Cardiac muscle cell (in vitro differentiated cells and primary cell): ENCODE data around the gene SPECC1. TPM values are rescaled to one million over a fixed set of nuclear protein-coding genes. Genes with fewer than 3 reads are reported as not detected.
"Not testable (repeated sequence)": the region's sequence is repeated elsewhere in the genome, so short reads cannot be mapped to it uniquely, and the experiment has no call there.

ENCODE experiments used
- DNase-seq, 2 donors: peaks; one replicate each; pipeline versions ENCODE4 v3.0.0 to v3.0.0-alpha.2; 2010 to 2017; ENCODE audit warnings: low read depth in 1 of 2, low spot score in 1 of 2
- H3K27ac ChIP-seq: fragments of 200-600 bp; sonication (generic); 2 replicates; pipeline ENCODE4 v1.5.1; 2016
- H3K27me3 ChIP-seq: fragments of 200-600 bp; sonication (generic); 2 replicates; pipeline ENCODE4 v1.6.0; 2016; ENCODE audit warnings: control low read depth
- H3K36me3 ChIP-seq: fragments of 200-600 bp; sonication (generic); 2 replicates; pipeline ENCODE4 v1.5.1; 2016; ENCODE audit warnings: control low read depth
- H3K4me1 ChIP-seq: fragments of 200-600 bp; sonication (generic); 2 replicates; pipeline ENCODE4 v1.8.1; 2017; ENCODE audit warnings: low read depth, mild to moderate bottlenecking, mixed run types
- H3K4me3 ChIP-seq: fragments of 200-600 bp; sonication (generic); 2 replicates; pipeline ENCODE4 v1.5.1; 2016; ENCODE audit warnings: mild to moderate bottlenecking
- H3K9me3 ChIP-seq: fragments of 200-600 bp; sonication (generic); 2 replicates; pipeline ENCODE4 v1.5.1; 2017; ENCODE audit warnings: low read depth, mild to moderate bottlenecking, control low read depth
- polyA plus RNA-seq: library from polyadenylated mRNA; unstranded; fragments of >200 nt; fragmentation: Nextera tagmentation; extraction: Ambion mirVana; gene quantifications from 2 replicates; pipeline ENCODE4 v1.2.1, GENCODE V29; 2016
- total RNA-seq: library from RNA; depleted of rRNA; stranded (reverse); fragments of >200 nt; gene quantifications from 2 replicates; pipeline ENCODE4 v1.2.3, GENCODE V29; 2016
- TF ChIP-seq, protein P1 (sequence below): IDR thresholded peaks from 2 replicates; pipeline ENCODE4 v1.5.1; 2012; ENCODE audit warnings: low read depth, mild to moderate bottlenecking, low read length

Gene SPECC1
- total and polyA plus RNA-seq, 2 experiments from 2014 or later: 13.6 to 48.7 TPM

DNA sequence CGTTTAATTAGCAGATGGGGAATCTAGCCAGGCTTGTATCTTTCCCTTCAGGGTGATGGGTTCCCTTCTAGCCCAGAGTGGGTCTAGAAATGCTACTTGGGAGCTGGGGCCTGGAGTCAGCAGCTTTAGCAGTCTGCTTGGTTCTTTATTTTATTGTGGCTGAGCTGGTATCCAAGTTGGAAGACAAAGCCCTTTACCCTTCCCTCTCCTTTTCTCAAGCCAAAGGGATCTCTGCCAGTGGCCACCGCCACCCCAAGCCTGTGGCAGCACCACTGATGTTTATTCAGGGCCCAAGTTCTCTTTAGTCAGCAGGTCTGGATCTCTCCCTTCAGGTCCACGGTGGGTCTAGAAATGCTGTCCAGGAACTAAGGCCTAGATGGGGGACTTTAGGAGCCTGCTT is 215.2 kb downstream of the SPECC1 start:
- DNase-seq: no peak
- Histone ChIP-seq H3K36me3 (no peaks in the 10 kb centered on the region), H3K27ac (no peak overlapping the region), H3K9me3 (no peaks in the 10 kb centered on the region), H3K27me3 (no peaks in the 10 kb centered on the region), H3K4me3 (no peak overlapping the region), H3K4me1 (no peaks in the 10 kb centered on the region)
- TF ChIP-seq, protein P1, sequence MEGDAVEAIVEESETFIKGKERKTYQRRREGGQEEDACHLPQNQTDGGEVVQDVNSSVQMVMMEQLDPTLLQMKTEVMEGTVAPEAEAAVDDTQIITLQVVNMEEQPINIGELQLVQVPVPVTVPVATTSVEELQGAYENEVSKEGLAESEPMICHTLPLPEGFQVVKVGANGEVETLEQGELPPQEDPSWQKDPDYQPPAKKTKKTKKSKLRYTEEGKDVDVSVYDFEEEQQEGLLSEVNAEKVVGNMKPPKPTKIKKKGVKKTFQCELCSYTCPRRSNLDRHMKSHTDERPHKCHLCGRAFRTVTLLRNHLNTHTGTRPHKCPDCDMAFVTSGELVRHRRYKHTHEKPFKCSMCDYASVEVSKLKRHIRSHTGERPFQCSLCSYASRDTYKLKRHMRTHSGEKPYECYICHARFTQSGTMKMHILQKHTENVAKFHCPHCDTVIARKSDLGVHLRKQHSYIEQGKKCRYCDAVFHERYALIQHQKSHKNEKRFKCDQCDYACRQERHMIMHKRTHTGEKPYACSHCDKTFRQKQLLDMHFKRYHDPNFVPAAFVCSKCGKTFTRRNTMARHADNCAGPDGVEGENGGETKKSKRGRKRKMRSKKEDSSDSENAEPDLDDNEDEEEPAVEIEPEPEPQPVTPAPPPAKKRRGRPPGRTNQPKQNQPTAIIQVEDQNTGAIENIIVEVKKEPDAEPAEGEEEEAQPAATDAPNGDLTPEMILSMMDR: no peak

DNA sequence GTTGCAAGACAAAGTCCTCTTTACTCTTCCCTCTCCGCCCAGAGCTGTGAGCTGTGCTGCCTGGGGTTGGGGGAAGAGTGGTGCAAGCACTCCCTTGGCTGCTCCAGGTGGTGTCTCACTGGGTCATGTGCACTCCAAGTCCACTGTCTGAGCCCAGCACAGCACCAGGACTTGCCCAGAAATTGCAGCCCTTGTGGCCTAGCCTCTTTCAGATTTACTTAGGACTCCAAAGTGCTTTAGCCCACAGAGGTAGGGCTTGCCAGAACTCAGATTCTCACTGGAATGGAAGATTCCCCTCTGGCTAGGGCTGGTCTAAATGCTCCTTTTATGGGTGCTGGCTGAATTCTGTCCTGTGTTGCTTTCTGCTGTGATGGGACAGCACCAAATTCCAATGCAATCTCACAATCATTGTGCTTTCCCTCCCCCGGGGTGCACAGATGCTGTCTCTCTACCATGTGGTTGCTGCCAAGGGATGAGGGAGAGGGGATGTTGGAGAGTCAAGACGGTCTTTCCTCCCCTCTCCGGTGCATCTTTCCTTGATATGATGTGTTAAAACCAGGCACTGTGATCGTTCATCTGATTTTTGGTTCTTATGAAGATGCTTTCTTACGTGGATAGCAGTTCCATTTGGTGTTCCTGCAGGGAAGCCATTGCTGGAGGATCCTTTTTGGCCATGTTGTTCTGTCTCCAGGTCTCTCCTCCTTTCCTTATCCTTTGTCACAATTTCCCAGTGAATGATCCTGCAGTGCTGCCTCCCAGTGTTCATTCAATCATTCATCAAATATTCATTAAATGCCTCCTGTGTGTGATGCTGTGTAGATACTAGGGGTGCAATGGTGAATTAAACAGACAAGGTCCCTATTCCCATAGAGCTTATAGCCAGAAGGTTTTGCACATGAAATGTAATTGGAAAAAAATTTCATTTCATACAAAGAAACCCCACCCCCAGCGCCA is 216.3 kb downstream of the SPECC1 start:
- Histone ChIP-seq H3K27me3 (no peaks in the 10 kb centered on the region), H3K27ac (no peak overlapping the region), H3K4me3 (no peak overlapping the region), H3K9me3 (no peaks in the 10 kb centered on the region), H3K36me3 (no peaks in the 10 kb centered on the region), H3K4me1 (no peaks in the 10 kb centered on the region)
- TF ChIP-seq, protein P1: peak; percentile 12
- DNase-seq: no peak

DNA sequence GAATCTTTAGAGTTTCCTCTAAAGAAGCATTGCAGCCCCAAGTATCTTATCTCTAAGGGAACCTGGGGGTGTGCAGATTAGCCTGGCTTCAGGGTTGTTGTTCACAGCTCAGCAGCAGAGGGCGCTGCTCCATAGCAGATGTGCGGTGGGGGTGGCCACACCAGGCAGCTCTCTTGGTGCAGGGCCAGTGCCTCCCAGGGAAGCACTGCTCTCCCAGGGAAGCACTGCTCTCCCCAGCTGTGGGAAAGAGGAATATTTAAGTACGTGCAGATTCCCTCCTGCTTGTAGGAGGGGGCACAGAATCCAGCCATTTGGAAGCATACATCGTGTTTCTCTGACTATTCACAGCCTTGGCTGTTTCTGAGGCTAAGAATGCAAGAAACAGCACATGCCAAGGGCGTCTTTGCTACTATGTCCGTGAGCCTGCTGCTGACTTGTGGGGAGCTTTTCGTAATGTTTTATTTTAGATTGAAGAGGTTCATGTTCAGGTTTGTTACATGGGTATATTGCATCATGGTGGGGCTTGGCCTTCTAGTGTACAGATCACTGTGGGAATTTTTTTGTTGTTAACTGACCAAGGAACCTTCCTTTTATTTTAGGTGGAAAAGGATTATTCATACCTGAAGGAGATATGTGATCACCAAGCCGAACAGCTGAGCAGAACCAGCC is 217.8 kb downstream of the SPECC1 start:
- Histone ChIP-seq H3K36me3 (no peaks in the 10 kb centered on the region), H3K27me3 (no peaks in the 10 kb centered on the region), H3K4me3 (no peak overlapping the region), H3K9me3 (no peaks in the 10 kb centered on the region), H3K27ac (no peak overlapping the region), H3K4me1 (no peaks in the 10 kb centered on the region)
- DNase-seq: peak; percentile 86 to 88
- TF ChIP-seq, protein P1: peak; percentile 92

DNA sequence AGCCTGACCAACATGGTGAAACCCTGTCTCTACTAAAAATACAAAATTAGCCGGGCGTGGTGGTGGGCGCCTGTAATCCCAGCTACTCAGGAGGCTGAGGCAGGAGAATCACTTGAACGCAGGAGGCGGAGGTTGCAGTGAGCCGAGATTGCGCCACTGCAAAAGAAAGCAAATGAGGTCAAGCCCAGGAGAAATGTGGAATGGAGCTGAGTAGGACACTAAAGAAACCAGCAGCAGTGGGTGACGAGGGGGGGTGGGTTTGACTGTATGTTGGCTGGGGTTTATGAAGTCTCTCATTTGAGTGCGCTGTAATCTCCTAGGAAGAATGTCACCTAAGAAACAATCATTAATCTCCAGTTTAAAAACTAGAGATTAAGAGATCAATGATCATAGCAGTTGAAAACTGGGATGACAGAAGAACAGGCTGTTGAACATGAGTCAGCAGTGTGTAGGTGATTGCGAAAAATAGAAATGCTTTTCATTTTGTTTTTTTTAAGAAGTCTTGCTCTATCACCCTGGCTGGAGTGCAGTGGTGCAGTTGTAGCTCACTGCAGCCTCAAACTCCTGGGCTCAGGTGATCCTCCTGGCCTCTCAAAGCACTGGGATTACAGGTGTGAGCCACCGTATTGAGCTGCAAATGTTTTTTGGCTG is 218.7 kb downstream of the SPECC1 start:
- not testable (repeated sequence) for H3K27ac ChIP-seq, H3K27me3 ChIP-seq, H3K4me1 ChIP-seq, H3K36me3 ChIP-seq, H3K9me3 ChIP-seq, H3K4me3 ChIP-seq
- DNase-seq: peak in 1 of 2 donors; percentile 50

DNA sequence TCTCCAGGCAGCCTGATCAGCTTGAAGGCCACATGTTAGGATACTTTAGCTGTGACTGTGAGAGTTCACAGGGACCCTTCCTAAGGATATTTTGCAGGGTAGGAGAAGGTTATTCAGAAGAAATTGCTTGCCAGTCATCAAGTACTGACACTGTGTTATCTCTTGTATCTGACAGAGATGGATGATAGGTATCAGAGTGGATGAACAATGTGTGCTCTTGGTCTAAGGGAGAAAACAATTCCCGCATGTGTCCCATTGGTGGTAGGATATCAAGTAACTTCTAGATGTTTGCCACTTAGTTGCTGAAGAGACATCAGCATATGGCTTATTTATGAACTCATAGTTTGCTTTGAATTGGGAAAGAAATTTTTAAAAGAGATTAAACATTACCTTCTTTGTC is 219.3 kb downstream of the SPECC1 start:
- TF ChIP-seq, protein P1: no peak
- Histone ChIP-seq H3K4me1 (no peaks in the 10 kb centered on the region), H3K27ac (no peak overlapping the region), H3K27me3 (no peaks in the 10 kb centered on the region), H3K9me3 (no peaks in the 10 kb centered on the region), H3K36me3 (peaks cover 2% of the 10 kb centered on the region), H3K4me3 (no peak overlapping the region)
- DNase-seq: no peak
